Sigmoid colon (tissue), 4 donors: ENCODE measurements around the gene COP1.

ENCODE experiments used
- POLR2A ChIP-seq, 2 donors: fragments of 450-650 bp; IDR thresholded peaks; one replicate each; pipeline ENCODE4 v1.6.1; 2016; ENCODE audit warnings: antibody characterized with exemption in 2 of 2, mild to moderate bottlenecking in 2 of 2, moderate library complexity in 2 of 2
- POLR2AphosphoS5 ChIP-seq, 4 donors: sonication (generic); formaldehyde crosslinking; IDR thresholded peaks; one replicate each; pipeline ENCODE4 v1.6.1; 2017; ENCODE audit warnings: antibody characterized with exemption in 4 of 4
- TF ChIP-seq, protein P1 (sequence below), 4 experiments: fragments of 450-650 bp in 3 of 4; fragments of 200-600 bp in 1 of 4; IDR thresholded peaks; one replicate each; pipeline ENCODE4 v1.5.1; 2016 to 2019; ENCODE audit warnings: antibody characterized with exemption in 4 of 4, mild to moderate bottlenecking in 3 of 4, moderate library complexity in 2 of 4

GRCh38 chr1:175933801-175934200, 273.3 kb downstream of the COP1 start:
- TF ChIP-seq POLR2AphosphoS5 (IDR thresholded peaks at IDR 0.05) (no peak), POLR2A (IDR thresholded peaks at IDR 0.05) (no peak)
- TF ChIP-seq, protein P1, sequence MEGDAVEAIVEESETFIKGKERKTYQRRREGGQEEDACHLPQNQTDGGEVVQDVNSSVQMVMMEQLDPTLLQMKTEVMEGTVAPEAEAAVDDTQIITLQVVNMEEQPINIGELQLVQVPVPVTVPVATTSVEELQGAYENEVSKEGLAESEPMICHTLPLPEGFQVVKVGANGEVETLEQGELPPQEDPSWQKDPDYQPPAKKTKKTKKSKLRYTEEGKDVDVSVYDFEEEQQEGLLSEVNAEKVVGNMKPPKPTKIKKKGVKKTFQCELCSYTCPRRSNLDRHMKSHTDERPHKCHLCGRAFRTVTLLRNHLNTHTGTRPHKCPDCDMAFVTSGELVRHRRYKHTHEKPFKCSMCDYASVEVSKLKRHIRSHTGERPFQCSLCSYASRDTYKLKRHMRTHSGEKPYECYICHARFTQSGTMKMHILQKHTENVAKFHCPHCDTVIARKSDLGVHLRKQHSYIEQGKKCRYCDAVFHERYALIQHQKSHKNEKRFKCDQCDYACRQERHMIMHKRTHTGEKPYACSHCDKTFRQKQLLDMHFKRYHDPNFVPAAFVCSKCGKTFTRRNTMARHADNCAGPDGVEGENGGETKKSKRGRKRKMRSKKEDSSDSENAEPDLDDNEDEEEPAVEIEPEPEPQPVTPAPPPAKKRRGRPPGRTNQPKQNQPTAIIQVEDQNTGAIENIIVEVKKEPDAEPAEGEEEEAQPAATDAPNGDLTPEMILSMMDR (IDR thresholded peaks at IDR 0.05): no peak
